HepG2 (cell line): Measurements from ENCODE around the gene AKAP1. TPM values are rescaled to one million over a fixed set of nuclear protein-coding genes. Genes with fewer than 3 reads are reported as not detected.

Experiments
- ATF5 ChIP-seq: sonication (generic); formaldehyde crosslinking; IDR thresholded peaks from 2 replicates; pipeline ENCODE4 v1.4.0; 2020; ENCODE audit warnings: mild to moderate bottlenecking, low read depth, missing genetic modification reagents
- CENPX ChIP-seq: sonication (generic); formaldehyde crosslinking; IDR thresholded peaks from 2 replicates; pipeline ENCODE4 v1.9.0; 2021; ENCODE audit warnings: mild to moderate bottlenecking, missing genetic modification reagents, moderate library complexity
- DRAP1 ChIP-seq: IDR thresholded peaks from 2 replicates; pipeline ENCODE4 v1.6.1; 2016; ENCODE audit warnings: missing genetic modification reagents, missing compliant biosample characterization
- FOSL2 ChIP-seq: sonication (generic); formaldehyde crosslinking; IDR thresholded peaks from 2 replicates; pipeline ENCODE4 v1.4.0; 2020; ENCODE audit warnings: missing genetic modification reagents
- FOXM1 ChIP-seq: sonication (generic); formaldehyde crosslinking; IDR thresholded peaks from 2 replicates; pipeline ENCODE4 v1.5.0; 2020; ENCODE audit warnings: missing genetic modification reagents
- HNF4G ChIP-seq, 2 experiments: sonication (generic) in 1 of 2; formaldehyde crosslinking in 1 of 2; IDR thresholded peaks; 2 replicates each; pipeline versions ENCODE4 v1.4.0 to v1.6.1; 2011 to 2020; ENCODE audit warnings: borderline replicate concordance in 2 of 2, low read depth in 2 of 2, mild to moderate bottlenecking in 2 of 2, low read length in 1 of 2, missing genetic modification reagents in 1 of 2, moderate library complexity in 1 of 2
- HOXA7 ChIP-seq: sonication (generic); formaldehyde crosslinking; IDR thresholded peaks from 2 replicates; pipeline ENCODE4 v1.8.1; 2022; ENCODE audit warnings: mild to moderate bottlenecking, missing genetic modification reagents, moderate library complexity
- KDM6A ChIP-seq: IDR thresholded peaks from 2 replicates; pipeline ENCODE4 v1.6.1; 2016; ENCODE audit warnings: low read depth
- MTF2 ChIP-seq: sonication (generic); formaldehyde crosslinking; IDR thresholded peaks from 2 replicates; pipeline ENCODE4 v1.5.0; 2020; ENCODE audit warnings: missing genetic modification reagents, borderline replicate concordance
- NAIF1 ChIP-seq: sonication (generic); formaldehyde crosslinking; IDR thresholded peaks from 2 replicates; pipeline ENCODE4 v1.5.0; 2020; ENCODE audit warnings: mild to moderate bottlenecking, missing genetic modification reagents, borderline replicate concordance
- NR2F6 ChIP-seq, 2 experiments: IDR thresholded peaks; 2 replicates each; pipeline ENCODE4 v1.6.1; 2016; ENCODE audit warnings: antibody characterized with exemption in 1 of 2, mild to moderate bottlenecking in 1 of 2
- PRDM4 ChIP-seq: sonication (generic); formaldehyde crosslinking; IDR thresholded peaks from 2 replicates; pipeline ENCODE4 v1.9.0; 2021; ENCODE audit warnings: missing genetic modification reagents, borderline replicate concordance
- TFDP1 ChIP-seq: IDR thresholded peaks from 2 replicates; pipeline ENCODE4 v1.6.1; 2016; ENCODE audit warnings: missing compliant biosample characterization, missing genetic modification reagents, borderline replicate concordance
- THAP11 ChIP-seq: IDR thresholded peaks from 2 replicates; pipeline ENCODE4 v1.6.1; 2016; ENCODE audit warnings: missing biosample characterization, missing genetic modification reagents
- XBP1 ChIP-seq: sonication (generic); formaldehyde crosslinking; IDR thresholded peaks from 2 replicates; pipeline ENCODE4 v1.5.0; 2020; ENCODE audit warnings: missing genetic modification reagents
- ZBTB34 ChIP-seq: sonication (generic); formaldehyde crosslinking; IDR thresholded peaks from 2 replicates; pipeline ENCODE4 v1.8.0; 2022; ENCODE audit warnings: mild to moderate bottlenecking, missing genetic modification reagents
- ZNF552 ChIP-seq: sonication (generic); formaldehyde crosslinking; IDR thresholded peaks from 2 replicates; pipeline ENCODE4 v1.9.0; 2022; ENCODE audit warnings: missing genetic modification reagents, mild to moderate bottlenecking, borderline replicate concordance
- ZNF580 ChIP-seq: IDR thresholded peaks from 2 replicates; pipeline ENCODE4 v1.6.1; 2016; ENCODE audit warnings: low read depth, borderline replicate concordance
- ZNF652 ChIP-seq: IDR thresholded peaks from 2 replicates; pipeline ENCODE4 v1.6.1; 2016; ENCODE audit warnings: low read depth, borderline replicate concordance
- ZSCAN12 ChIP-seq: sonication (generic); formaldehyde crosslinking; IDR thresholded peaks from 2 replicates; pipeline ENCODE4 v1.9.0; 2021; ENCODE audit warnings: mild to moderate bottlenecking, missing genetic modification reagents
- polyA plus RNA-seq, 8 experiments: library from polyadenylated mRNA; depleted of rRNA in 3 of 8; stranded (reverse) in 7 of 8; unstranded in 1 of 8; fragments of >200 nt; fragmentation: Illumina TruSeq in 4 of 8; extraction: Trizol in 4 of 8; gene quantifications; 2 replicates each; pipeline versions ENCODE4 v1.2.1 to v1.2.3, GENCODE V29; 2011 to 2016; ENCODE audit warnings: low read depth in 4 of 8, missing spikeins in 1 of 8, mixed read lengths in 1 of 8; ENCODE audit not compliant: insufficient read depth in 1 of 8
- total RNA-seq, 5 experiments: library from RNA; depleted of rRNA; stranded (reverse); fragments of >200 nt; fragmentation: Illumina TruSeq; extraction: Trizol; gene quantifications; 2 replicates each; pipeline ENCODE4 v1.2.3, GENCODE V29; 2016; ENCODE audit warnings: low read depth in 1 of 5

The AKAP1 gene
- total and polyA plus RNA-seq, 2 of the 13 experiments (the other 11 are each of a cell fraction or from before 2014, with no cell fraction given) = 101 to 131 TPM

GRCh38 chr17:57085448-57086068 lies 512 bp downstream of the AKAP1 start (continued):
- TF ChIP-seq HNF4G (IDR thresholded peaks at IDR 0.05; ENCODE audit: borderline replicate concordance, low read depth, low read length) (peak; percentile 98), HNF4G (CRISPR knock-in tag; IDR thresholded peaks at IDR 0.05; ENCODE audit: borderline replicate concordance, low read depth) (peak; percentile 97; the same call in 1 of the 2 replicates), FOSL2 (CRISPR knock-in tag) (peak; percentile 48), XBP1 (no peak; the same call in 1 of the 2 replicates), ATF5 (CRISPR knock-in tag) (no peak), ZNF652 (CRISPR knock-in tag) (peak; percentile 47; the same call in 1 of the 2 replicates), ZNF580 (CRISPR knock-in tag) (peak; percentile 84; the same call in 1 of the 2 replicates), DRAP1 (CRISPR knock-in tag) (peak; percentile 69; the same call in 1 of the 2 replicates), PRDM4 (0 out of 2 replicates have a peak, but pooled peaks have one; percentile 68), MTF2 (CRISPR knock-in tag) (no peak), ZNF552 (no peak), FOXM1 (CRISPR knock-in tag) (0 out of 2 replicates have a peak, but pooled peaks have one; percentile 38), CENPX (no peak), NR2F6 (IDR thresholded peaks at IDR 0.05) (peak; percentile 91), NR2F6 (CRISPR knock-in tag; IDR thresholded peaks at IDR 0.05) (peak; percentile 90), THAP11 (CRISPR knock-in tag) (peak; percentile 62; the same call in 1 of the 2 replicates), ZSCAN12 (CRISPR knock-in tag) (peak; percentile 76; the same call in 1 of the 2 replicates), TFDP1 (CRISPR knock-in tag) (peak; percentile 84; the same call in 1 of the 2 replicates), KDM6A (CRISPR knock-in tag) (peak; percentile 87), NAIF1 (CRISPR knock-in tag) (0 out of 2 replicates have a peak, but pooled peaks have one; percentile 75), ZBTB34 (0 out of 2 replicates have a peak, but pooled peaks have one; percentile 39), HOXA7 (CRISPR knock-in tag) (no peak)
